ENCODE data around the gene LARP7.
"Not testable (repeated sequence)": the region's sequence is repeated elsewhere in the genome, so short reads cannot be mapped to it uniquely, and the experiment has no call there.

The LARP7 gene

DNA sequence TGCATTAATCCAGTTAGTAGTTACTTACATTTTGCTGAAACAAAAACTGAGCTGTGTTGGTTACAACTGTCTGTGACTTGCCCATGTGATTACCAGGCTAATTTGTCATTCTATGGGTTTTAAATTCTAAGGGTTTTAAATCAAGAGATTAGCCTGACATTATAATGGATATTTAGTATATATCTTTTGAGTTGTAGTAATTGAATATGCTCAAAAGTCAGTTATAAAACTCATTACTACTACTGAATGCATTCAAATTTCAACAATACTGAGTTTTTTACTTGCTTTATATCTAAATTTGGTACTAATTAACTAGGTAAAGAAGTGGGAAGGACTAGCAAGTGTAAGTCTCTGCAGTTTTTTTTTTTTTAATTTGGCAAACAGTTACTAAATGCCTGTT lies 14.7 kb downstream of the LARP7 start:
- no peak for DNase-seq

DNA sequence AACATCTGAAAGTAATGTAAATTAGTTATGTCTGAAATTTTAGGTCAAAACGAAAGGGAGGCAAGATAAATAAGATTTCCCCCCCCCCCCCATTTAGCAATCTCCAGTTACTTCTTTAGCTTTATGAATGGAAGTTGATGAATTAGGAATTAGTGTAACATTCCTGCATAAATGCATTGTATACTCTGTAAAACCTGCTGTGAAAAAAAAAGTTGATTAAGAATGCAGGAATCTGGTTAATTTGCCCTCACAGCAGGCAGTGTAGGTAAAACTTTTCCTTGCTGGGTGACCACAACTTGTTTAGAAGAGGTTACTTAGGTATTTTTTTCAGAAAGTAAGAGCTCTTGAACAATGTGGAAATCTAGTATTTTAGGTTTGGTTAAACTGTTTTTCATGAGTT lies 15.3 kb downstream of the LARP7 start:
- DNase-seq = no peak

DNA sequence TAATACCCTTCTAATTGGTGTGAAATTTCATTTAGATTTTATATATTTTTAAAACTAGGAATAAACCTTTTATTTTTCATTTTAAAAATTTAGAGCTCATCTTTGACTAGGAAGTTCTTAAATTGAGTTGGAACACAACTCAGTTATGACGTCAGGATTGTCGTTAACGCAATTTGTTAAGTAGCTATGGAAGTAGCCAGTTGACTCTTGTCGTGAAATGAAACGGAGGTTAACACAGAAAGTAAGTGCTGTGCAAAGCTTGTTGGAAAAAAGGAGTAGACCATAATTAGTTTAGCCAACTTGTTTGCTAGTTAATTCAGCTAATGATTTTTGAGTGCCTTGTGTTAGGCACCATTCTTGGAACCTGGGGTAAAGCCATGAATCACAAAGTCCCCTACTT lies 18.3 kb downstream of the LARP7 start:
- no peak for DNase-seq

GRCh38 chr4:112656115-112656514 lies 19.2 kb downstream of the LARP7 start:
- not testable (repeated sequence) for DNase-seq

GRCh38 chr4:112664611-112665010 lies 27.7 kb downstream of the LARP7 start:
- no peak for DNase-seq

- no peak for DNase-seq
These were observed 31.2 kb downstream of the LARP7 start for GRCh38 chr4:112668131-112668530.

GRCh38 chr4:112673076-112673475 lies 36.1 kb downstream of the LARP7 start:
- no peak for DNase-seq

GRCh38 chr4:112673686-112674085 lies 36.7 kb downstream of the LARP7 start:
- DNase-seq = no peak

GRCh38 chr4:112674376-112674775 lies 37.4 kb downstream of the LARP7 start:
- DNase-seq = no peak

DNA sequence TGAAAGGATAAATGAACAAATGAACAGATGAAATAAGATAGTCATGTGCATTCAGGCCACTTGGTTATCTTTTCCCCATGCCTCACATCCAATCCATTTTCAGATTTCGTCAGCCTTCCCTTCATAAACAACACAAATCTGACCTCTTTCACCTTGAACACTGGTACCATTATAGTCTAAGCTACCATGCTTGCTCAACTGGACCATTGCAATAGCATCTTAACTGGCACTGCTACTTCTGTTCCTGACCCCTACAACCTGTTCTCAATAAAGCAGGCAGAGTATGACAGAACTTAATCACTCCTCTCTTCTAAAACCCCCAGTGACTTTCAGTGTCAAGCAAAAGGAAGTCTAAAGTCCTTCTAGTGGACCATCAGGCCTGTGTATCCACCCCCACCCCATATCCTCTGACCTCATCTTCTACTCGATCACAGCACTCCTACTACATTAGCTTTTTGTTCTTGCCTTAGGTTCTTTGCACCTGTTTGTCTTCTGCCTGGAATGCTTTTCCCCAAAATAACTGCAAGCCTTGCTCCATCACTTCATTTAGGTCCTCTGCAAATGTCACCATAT lies 40.7 kb downstream of the LARP7 start:
- no peak for DNase-seq

DNA sequence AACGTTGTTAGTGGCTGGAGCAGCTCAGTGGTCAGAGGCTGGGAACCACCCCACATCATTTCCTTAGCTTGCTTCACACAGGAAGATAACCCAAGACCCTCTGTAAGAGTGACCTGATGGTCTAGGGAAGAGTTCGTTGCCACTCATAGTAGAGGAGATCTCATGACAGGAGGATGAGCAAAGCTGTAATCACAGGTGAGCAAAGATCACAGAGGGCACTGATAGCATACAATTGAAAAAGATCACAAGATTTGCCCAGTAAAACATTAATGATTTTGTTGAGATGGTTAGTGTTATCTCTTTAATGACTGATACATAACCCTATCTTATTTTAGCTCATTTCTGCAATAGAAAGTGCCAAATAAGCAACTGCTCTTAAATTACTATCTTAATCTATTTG lies 44.1 kb downstream of the LARP7 start:
- no peak for DNase-seq

DNA sequence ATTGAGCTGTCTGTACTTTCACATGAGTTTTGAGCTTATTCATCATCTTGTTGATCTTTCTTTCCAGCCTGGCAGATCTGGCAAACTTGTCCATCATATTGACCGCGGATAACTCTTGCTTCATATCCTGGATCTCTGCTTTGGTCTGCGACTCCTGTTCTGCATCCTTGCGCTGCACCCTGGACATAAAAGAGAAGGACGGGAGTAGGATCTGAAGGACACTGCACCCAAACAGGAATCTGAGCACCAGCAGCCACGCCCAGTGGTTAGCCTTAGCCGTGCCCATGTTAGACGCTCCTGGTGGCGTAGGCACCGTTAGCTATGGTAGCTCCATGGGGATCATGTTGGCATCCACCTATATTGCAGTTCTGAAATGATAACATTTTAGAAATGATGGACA lies 56.6 kb downstream of the LARP7 start:
- DNase-seq = no peak

GRCh38 chr4:112700679-112701078 lies 63.7 kb downstream of the LARP7 start:
- DNase-seq = no peak

- DNase-seq = no peak
These were observed 65.9 kb downstream of the LARP7 start for GRCh38 chr4:112702892-112703291.

DNA sequence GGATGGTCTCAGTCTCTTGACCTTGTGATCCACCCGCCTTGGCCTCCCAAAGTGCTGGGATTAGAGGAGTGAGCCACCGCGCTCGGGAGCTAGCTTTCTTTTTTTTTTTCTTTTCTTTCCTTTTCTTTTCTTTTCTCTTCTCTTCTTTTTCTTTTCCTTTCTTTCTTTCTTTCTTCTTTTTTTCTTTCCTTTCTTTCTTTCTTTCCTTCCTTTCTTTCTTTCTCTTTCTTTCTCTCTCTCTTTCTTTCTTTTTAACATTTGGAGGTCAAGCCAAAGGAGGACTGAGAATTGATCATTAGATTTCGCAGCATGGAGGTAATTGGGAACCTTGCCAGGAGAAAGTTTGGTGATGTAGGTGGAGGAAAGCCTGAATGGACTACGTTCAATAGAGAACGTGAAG lies 67.4 kb downstream of the LARP7 start:
- no peak for DNase-seq

DNA sequence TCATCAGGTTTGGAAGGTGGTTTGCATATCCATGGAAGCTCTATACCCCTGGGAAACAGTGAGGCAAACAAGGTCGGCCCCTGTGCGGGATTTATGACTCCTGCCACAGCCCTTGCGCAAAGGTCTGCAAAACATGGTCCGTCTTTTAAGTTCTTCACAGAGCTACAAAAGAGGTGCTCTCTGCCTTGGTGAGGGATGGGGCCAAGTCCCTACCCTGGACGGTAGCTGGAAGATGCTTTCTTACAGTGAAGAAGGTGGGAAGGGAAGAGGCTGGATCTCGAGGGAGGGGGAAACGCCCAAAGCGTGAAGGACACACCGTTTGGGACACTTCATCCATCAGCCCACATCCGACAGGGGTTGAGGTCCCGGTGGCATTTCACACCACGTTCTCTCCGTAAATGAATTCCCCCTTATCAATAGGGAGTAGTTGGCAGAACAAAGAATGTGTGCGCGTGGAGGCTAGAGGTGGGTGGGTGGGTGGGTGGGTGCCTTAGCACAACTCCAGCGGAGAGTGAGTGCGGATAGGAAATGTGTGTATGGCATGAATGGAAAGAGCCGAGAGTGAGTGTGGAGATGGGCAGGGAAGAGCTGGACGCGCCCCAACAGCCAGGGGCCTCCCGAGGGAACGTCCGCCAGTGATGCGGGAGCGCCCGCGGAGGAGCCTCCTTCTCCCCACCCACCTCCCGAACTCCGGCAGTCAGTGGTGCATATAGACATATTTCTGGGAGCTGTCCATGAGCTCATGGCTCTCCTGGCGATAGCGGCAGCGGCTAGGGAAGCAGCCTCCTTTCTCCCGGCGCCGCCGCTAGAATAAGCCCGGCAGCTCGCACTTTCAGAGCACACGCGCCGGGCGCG lies 68.3 kb downstream of the LARP7 start:
- no peak for DNase-seq

DNA sequence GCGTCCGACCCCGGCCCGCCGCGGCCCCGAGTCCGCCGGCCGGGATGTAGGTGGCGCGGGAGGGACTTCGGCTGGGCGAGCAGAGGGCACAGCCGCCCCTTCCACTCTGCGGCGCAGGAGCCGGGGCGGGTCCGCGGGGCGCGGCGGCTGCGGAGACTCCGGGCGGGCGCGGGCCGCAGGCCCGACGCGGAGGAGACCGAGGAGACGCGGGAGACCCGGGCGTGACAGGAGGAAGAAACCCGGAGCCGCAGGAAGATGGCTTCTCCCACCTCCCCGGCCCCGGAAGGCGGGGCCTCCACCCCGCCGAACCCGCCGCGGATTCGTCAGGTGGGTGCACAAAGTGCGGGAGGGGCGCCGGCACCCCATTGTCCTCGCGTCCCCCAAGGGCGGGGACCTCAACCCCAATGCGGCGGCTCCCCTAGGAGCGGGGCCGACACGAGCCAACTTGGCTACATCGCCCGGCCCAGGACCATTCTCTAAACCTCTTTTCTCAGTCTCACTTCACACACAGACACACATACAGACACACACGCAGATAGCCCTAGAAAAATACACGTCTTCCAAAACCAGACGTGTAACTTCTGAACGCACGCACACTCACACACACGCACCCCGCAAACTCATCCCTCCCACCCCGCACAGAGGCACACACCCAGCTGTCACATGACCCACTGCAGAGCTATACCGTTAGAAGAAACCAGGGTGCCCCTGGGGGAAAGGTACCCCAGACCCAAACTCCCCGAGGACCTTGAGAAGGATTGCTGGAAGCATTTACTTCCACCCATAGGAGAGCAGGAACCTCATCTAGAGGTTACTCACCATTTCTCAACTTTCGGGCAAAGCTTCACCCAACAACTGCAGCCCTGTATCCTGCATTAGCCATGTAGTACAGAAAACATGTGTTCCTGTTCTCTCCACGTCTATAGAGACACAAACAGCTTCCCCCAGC lies 69.2 kb downstream of the LARP7 start:
- not testable (repeated sequence) for DNase-seq

DNA sequence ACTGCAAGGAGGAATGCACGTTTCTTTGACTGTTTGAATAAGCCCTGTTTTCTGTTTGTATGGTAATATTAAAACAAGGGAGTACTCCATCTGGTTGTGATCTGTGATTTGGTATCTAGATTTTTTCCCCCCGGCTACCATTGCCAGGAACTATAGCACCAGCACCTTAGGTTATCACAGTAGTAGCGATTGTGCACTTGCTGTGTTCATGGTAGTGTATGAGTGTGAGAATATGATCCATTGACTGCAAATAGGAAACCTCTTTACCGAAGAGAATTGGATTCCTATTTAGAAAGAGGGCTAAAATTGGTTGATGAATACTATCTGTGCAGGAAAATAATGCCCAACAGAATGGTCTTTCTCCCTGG lies 69.9 kb downstream of the LARP7 start:
- DNase-seq = no peak
